ENCODE data around the gene HEG1. TPM values are rescaled to one million over a fixed set of nuclear protein-coding genes. Genes with fewer than 3 reads are reported as not detected.

HEG1 gene
- total and polyA plus RNA-seq, 3 experiments from 2014 or later = 6.3 to 21.3 (median 20.9) TPM

DNA sequence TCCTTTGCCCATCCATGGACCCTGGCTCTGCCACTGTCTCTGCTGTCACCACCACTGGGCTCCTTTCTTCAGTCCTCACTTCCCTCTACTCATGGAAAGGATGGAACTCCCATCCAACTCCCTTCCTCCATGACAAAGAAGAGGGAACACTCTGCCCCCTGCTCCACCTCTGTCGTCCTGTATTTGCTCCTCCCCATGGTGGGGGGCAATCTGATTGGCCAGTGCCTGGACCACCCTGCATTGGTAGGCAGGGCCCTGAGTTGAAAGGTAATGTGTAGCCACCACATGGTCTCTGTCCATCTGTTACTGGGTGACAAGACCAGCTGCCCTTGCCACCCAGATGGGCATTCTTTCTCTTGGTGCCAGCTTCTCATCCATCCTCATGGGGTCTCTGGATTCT lies 20.7 kb upstream of the HEG1 start:
- H3K27ac ChIP-seq (ENCODE audit: low read depth, low read length) = no peak overlapping the region
- Mint-ChIP-seq H3K36me3 (no peaks in the 10 kb centered on the region), H3K9me3 (no peaks in the 10 kb centered on the region), H3K4me1 (no peaks in the 10 kb centered on the region), H3K4me3 (no peak overlapping the region), H3K27ac (no peak overlapping the region), H3K27me3 (peaks cover 0 to 1% of the 10 kb centered on the region in 2 donors)
- ChIA-PET POLR2A (no interaction called here), CTCF (no interaction called here)
- no peaks in the 10 kb centered on the region for H3K9me3 ChIP-seq (ENCODE audit: low read length)
- DNase-seq = no peak
- H3K4me3 ChIP-seq (ENCODE audit: low read length) = no peak overlapping the region
- no peaks in the 10 kb centered on the region for H3K4me1 ChIP-seq (ENCODE audit: insufficient read depth, low read length)
- no peaks in the 10 kb centered on the region for H3K27me3 ChIP-seq (ENCODE audit: insufficient read depth, low read length, poor library complexity, severe bottlenecking)
- no peaks in the 10 kb centered on the region for H3K36me3 ChIP-seq (ENCODE audit: insufficient read depth, low read length)

DNA sequence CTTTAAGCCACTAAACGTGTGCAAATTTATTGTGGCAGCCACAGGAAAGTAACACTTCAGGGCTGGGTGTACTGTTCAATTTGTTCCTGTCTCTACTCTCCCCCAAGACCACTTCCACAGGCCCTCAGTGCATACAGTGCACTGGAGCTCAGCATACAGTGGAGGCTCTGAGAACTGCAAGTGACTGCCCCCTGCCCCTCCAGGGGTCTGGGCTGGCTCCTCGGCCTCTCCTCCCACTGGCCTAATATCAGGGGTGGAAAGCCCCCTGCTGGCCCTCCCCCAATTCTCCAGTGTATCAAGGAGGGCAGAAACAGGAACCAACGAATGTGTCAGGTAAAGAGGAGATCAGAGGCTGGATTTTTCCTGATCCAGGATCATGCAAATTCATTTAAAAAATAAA lies 19.9 kb upstream of the HEG1 start:
- H3K36me3 Mint-ChIP-seq = no peaks in the 10 kb centered on the region
- H3K4me3 Mint-ChIP-seq = no peak overlapping the region
- no peaks in the 10 kb centered on the region for H3K27me3 ChIP-seq (ENCODE audit: insufficient read depth, low read length, poor library complexity, severe bottlenecking)
- no peaks in the 10 kb centered on the region for H3K9me3 ChIP-seq (ENCODE audit: low read length)
- no peak overlapping the region for H3K27ac ChIP-seq (ENCODE audit: low read depth, low read length)
- H3K9me3 Mint-ChIP-seq = no peaks in the 10 kb centered on the region
- H3K4me1 Mint-ChIP-seq = no peaks in the 10 kb centered on the region
- peaks cover 0 to 1% of the 10 kb centered on the region in 2 donors for H3K27me3 Mint-ChIP-seq
- no peak overlapping the region for H3K27ac Mint-ChIP-seq
- no peaks in the 10 kb centered on the region for H3K4me1 ChIP-seq (ENCODE audit: insufficient read depth, low read length)
- no peak for DNase-seq
- POLR2A ChIA-PET = no interaction called here
- CTCF ChIA-PET = no interaction called here
- H3K36me3 ChIP-seq (ENCODE audit: insufficient read depth, low read length) = no peaks in the 10 kb centered on the region
- no peak overlapping the region for H3K4me3 ChIP-seq (ENCODE audit: low read length)

GRCh38 chr3:125073390-125073905 lies 17.7 kb upstream of the HEG1 start:
- Mint-ChIP-seq H3K4me3 (no peak overlapping the region), H3K27ac (no peak overlapping the region), H3K9me3 (no peaks in the 10 kb centered on the region), H3K4me1 (peaks cover 10 to 14% (median 14%) of the 10 kb centered on the region in 3 donors), H3K27me3 (no peaks in the 10 kb centered on the region), H3K36me3 (no peaks in the 10 kb centered on the region)
- Histone ChIP-seq H3K36me3 (ENCODE audit: insufficient read depth, low read length) (no peaks in the 10 kb centered on the region), H3K4me3 (ENCODE audit: low read length) (no peak overlapping the region), H3K27ac (ENCODE audit: low read depth, low read length) (no peak overlapping the region), H3K4me1 (ENCODE audit: insufficient read depth, low read length) (peaks cover 10% of the 10 kb centered on the region), H3K27me3 (ENCODE audit: insufficient read depth, low read length, poor library complexity, severe bottlenecking) (no peaks in the 10 kb centered on the region), H3K9me3 (ENCODE audit: low read length) (no peaks in the 10 kb centered on the region)
- POLR2A ChIA-PET = no interaction called here
- no peak for DNase-seq
- CTCF ChIA-PET = no interaction called here

DNA sequence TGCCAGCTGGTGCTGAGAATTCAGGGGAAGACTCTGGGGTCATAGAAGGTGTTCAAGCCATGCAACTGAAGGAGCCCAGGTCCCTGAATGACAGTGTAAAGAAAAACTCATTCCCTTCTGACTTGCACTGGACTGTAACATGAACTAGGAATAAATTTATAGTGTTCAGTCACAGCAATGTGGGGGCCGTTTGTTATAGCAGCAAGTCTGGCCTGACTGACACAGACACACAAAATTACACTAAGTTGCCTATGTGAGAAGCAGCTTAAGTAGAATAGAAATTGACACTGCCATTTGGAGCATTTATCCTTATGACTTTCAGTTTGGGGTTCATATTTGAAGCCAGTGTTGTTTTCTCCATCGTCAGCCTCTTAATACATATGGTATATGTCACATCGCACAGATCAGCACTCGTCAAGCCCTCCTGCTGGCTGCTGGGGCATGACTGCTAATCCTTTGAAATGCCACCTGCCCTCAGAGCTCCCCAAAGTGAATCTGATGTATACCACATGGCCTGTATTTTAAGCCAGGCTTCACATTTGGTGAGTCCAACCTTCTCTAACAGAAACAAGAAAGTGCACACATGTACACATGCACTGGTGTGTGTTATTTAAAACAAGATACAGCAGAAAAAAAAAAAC lies 17.1 kb upstream of the HEG1 start:
- DNase-seq = no peak
- H3K4me1 ChIP-seq (ENCODE audit: insufficient read depth, low read length) = peaks cover 10% of the 10 kb centered on the region
- no peaks in the 10 kb centered on the region for H3K27me3 ChIP-seq (ENCODE audit: insufficient read depth, low read length, poor library complexity, severe bottlenecking)
- Mint-ChIP-seq H3K9me3 (no peaks in the 10 kb centered on the region), H3K36me3 (no peaks in the 10 kb centered on the region), H3K4me1 (peaks cover 10 to 14% (median 14%) of the 10 kb centered on the region in 3 donors), H3K4me3 (no peak overlapping the region), H3K27ac (peak overlapping the region in 1 of 8 donors; percentile 30), H3K27me3 (no peaks in the 10 kb centered on the region)
- H3K4me3 ChIP-seq (ENCODE audit: low read length) = no peak overlapping the region
- CTCF ChIA-PET = no interaction called here
- no peaks in the 10 kb centered on the region for H3K9me3 ChIP-seq (ENCODE audit: low read length)
- POLR2A ChIA-PET = no interaction called here
- no peak overlapping the region for H3K27ac ChIP-seq (ENCODE audit: low read depth, low read length)
- no peaks in the 10 kb centered on the region for H3K36me3 ChIP-seq (ENCODE audit: insufficient read depth, low read length)

DNA sequence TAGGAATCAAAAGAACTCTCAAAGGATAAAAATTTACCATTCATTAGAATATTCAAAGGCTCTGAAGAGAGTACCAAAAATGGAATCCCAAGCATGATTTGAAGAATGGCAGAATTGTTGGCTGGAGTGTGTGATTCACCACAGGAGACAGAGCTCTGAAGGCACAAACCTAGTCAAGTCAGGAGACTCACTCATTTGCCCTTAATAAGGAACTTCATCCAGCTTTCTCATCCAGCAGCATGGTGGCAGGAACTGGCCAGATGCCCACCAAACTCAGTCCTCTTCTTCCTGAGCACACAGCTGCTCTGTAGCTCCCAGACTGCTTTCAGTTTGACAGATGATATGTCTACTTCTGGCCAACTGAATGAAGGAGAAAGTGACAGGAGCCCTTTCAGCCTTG lies 16.5 kb upstream of the HEG1 start:
- POLR2A ChIA-PET = no interaction called here
- Mint-ChIP-seq H3K9me3 (no peaks in the 10 kb centered on the region), H3K4me1 (peaks cover 10 to 14% (median 14%) of the 10 kb centered on the region in 3 donors), H3K4me3 (no peak overlapping the region), H3K36me3 (no peaks in the 10 kb centered on the region), H3K27ac (peak overlapping the region in 1 of 8 donors; percentile 47), H3K27me3 (no peaks in the 10 kb centered on the region)
- Histone ChIP-seq H3K4me1 (ENCODE audit: insufficient read depth, low read length) (peaks cover 10% of the 10 kb centered on the region), H3K27ac (ENCODE audit: low read depth, low read length) (no peak overlapping the region), H3K4me3 (ENCODE audit: low read length) (no peak overlapping the region), H3K36me3 (ENCODE audit: insufficient read depth, low read length) (no peaks in the 10 kb centered on the region), H3K9me3 (ENCODE audit: low read length) (no peaks in the 10 kb centered on the region), H3K27me3 (ENCODE audit: insufficient read depth, low read length, poor library complexity, severe bottlenecking) (no peaks in the 10 kb centered on the region)
- CTCF ChIA-PET = no interaction called here
- DNase-seq = no peak

- H3K27me3 ChIP-seq (ENCODE audit: insufficient read depth, low read length, poor library complexity, severe bottlenecking) = no peaks in the 10 kb centered on the region
- Mint-ChIP-seq H3K27me3 (no peaks in the 10 kb centered on the region), H3K4me1 (peaks cover 10 to 14% (median 14%) of the 10 kb centered on the region in 3 donors), H3K9me3 (no peaks in the 10 kb centered on the region), H3K4me3 (no peak overlapping the region), H3K36me3 (no peaks in the 10 kb centered on the region), H3K27ac (no peak overlapping the region)
- ChIA-PET POLR2A (no interaction called here), CTCF (no interaction called here)
- no peaks in the 10 kb centered on the region for H3K9me3 ChIP-seq (ENCODE audit: low read length)
- DNase-seq = no peak
- H3K27ac ChIP-seq (ENCODE audit: low read depth, low read length) = no peak overlapping the region
- peaks cover 10% of the 10 kb centered on the region for H3K4me1 ChIP-seq (ENCODE audit: insufficient read depth, low read length)
- H3K4me3 ChIP-seq (ENCODE audit: low read length) = no peak overlapping the region
- H3K36me3 ChIP-seq (ENCODE audit: insufficient read depth, low read length) = no peaks in the 10 kb centered on the region
These were observed 14.4 kb upstream of the HEG1 start for GRCh38 chr3:125069968-125070745.

DNA sequence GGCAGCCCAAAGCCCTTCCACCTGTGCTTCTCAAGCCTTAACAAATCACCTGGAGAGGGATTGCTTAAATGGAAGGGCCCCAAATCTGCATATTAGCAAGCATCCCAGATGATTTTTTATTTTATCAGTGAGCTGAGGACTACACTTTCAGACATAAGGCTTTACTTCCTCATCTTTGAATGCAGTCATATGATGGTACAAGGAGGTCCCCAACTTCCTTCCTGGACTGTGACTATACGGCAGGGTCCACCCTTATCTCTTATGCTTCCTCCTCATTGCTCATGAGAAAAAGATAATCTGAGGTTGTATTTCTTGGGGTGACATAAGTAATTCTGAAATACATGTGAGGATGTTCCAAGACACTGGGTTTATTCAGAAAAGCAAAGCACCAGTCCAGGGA lies 13.7 kb upstream of the HEG1 start:
- H3K4me3 Mint-ChIP-seq = no peak overlapping the region
- H3K27me3 Mint-ChIP-seq = peaks cover 0 to 3% of the 10 kb centered on the region in 2 donors
- H3K36me3 ChIP-seq (ENCODE audit: insufficient read depth, low read length) = no peaks in the 10 kb centered on the region
- H3K36me3 Mint-ChIP-seq = no peaks in the 10 kb centered on the region
- H3K4me1 Mint-ChIP-seq = peaks cover 10 to 14% (median 14%) of the 10 kb centered on the region in 3 donors
- H3K27ac ChIP-seq (ENCODE audit: low read depth, low read length) = no peak overlapping the region
- POLR2A ChIA-PET = no interaction called here
- H3K4me1 ChIP-seq (ENCODE audit: insufficient read depth, low read length) = peaks cover 10% of the 10 kb centered on the region
- CTCF ChIA-PET = no interaction called here
- H3K9me3 ChIP-seq (ENCODE audit: low read length) = no peaks in the 10 kb centered on the region
- H3K27me3 ChIP-seq (ENCODE audit: insufficient read depth, low read length, poor library complexity, severe bottlenecking) = no peaks in the 10 kb centered on the region
- no peak overlapping the region for H3K27ac Mint-ChIP-seq
- no peak for DNase-seq
- H3K9me3 Mint-ChIP-seq = no peaks in the 10 kb centered on the region
- no peak overlapping the region for H3K4me3 ChIP-seq (ENCODE audit: low read length)

DNA sequence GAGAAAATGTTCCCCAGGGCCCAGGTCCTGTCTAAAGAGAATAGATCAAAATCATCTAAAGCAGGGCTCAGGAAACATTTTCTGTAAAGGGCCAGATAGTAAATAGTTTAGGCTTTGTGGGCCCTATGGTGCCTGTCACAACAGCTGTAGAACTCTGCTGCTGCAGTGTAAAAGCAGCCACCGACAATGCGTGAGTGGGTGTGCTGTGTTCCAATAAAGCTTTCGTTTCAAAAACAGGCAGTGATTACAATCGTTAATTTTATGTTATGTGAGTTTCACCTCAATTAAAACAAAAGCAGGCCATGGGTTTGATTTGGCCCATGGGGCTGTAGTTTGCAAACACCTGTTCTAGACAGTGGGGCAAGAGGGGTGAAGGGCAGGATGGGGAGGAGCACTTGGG lies 12.5 kb upstream of the HEG1 start:
- POLR2A ChIA-PET = no interaction called here
- no peak for DNase-seq
- H3K27ac Mint-ChIP-seq = no peak overlapping the region
- H3K27ac ChIP-seq (ENCODE audit: low read depth, low read length) = no peak overlapping the region
- H3K4me1 ChIP-seq (ENCODE audit: insufficient read depth, low read length) = peaks cover 10% of the 10 kb centered on the region
- no peak overlapping the region for H3K4me3 ChIP-seq (ENCODE audit: low read length)
- no peak overlapping the region for H3K4me3 Mint-ChIP-seq
- CTCF ChIA-PET = no interaction called here
- H3K27me3 ChIP-seq (ENCODE audit: insufficient read depth, low read length, poor library complexity, severe bottlenecking) = no peaks in the 10 kb centered on the region
- no peaks in the 10 kb centered on the region for H3K36me3 Mint-ChIP-seq
- peaks cover 0 to 12% of the 10 kb centered on the region in 2 donors for H3K27me3 Mint-ChIP-seq
- H3K4me1 Mint-ChIP-seq = peaks cover 10 to 14% (median 14%) of the 10 kb centered on the region in 3 donors
- no peaks in the 10 kb centered on the region for H3K9me3 Mint-ChIP-seq
- H3K36me3 ChIP-seq (ENCODE audit: insufficient read depth, low read length) = no peaks in the 10 kb centered on the region
- H3K9me3 ChIP-seq (ENCODE audit: low read length) = no peaks in the 10 kb centered on the region
